Stimulated activated CD8-positive, alpha-beta memory T cell treated with anti-CD3 and anti-CD28 coated beads, Interleukin-7, amount 100 ng/mL, for 1 hour (primary cell): ENCODE results near the gene BSPRY.
"Not testable (repeated sequence)": the region's sequence is repeated elsewhere in the genome, so short reads cannot be mapped to it uniquely, and the experiment has no call there.

Source experiments
- DNase-seq, 2 donors: peaks; one replicate each; pipeline ENCODE4 v3.0.0-alpha.2; 2020; ENCODE audit warnings: low read depth in 2 of 2

The BSPRY gene

DNA sequence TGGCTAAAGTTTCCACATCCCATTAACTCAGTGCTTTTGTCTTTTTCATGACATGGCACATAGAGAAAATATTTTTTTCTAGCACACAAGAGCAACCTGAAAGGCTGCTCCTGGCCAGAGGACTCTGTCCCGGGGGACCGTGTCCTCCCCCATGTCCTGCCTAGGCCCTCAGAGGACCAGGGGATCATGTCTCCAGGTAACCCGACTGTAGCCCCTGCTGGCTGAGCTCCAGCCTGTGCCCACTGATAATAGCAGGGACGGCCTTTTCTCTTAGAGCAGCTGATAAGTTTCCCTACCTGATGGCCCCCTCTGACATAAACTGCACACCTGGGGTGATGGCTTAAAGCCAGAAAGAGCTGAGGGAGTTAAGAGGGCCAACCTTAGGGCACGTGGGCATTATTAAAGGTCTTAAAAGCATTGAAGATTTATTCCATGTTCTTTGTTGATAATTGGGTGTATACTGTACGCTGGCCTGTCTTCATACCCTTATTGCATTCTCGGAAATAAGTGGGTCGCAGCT, 21.5 kb downstream of the BSPRY start:
- DNase-seq = no peak

DNA sequence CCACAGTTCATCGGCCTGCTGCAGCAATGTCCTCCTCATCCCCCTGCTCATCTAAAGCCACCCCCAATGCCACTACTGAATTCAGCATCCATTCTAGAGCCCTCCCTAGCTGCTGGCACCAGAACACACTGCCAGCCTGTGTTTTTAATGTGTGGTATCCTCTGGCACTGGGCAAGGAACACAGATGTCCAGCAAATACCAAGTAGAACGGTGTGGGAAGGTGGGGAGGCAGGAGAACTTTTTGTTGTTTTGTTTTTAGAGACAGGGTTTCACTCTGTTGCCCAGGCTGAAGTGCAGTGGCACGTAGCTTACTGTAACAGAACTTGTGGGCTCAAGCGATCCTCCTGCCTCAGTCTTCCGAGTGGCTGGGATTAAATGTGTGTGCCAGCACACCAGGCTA, 22.7 kb downstream of the BSPRY start:
- DNase-seq = no peak

- no peak for DNase-seq
These were observed 23.9 kb downstream of the BSPRY start for GRCh38 chr9:113373256-113373655.

- DNase-seq = no peak
These were observed 24.5 kb downstream of the BSPRY start for GRCh38 chr9:113373676-113374392.

GRCh38 chr9:113375057-113376023, 26.0 kb downstream of the BSPRY start:
- no peak for DNase-seq

DNA sequence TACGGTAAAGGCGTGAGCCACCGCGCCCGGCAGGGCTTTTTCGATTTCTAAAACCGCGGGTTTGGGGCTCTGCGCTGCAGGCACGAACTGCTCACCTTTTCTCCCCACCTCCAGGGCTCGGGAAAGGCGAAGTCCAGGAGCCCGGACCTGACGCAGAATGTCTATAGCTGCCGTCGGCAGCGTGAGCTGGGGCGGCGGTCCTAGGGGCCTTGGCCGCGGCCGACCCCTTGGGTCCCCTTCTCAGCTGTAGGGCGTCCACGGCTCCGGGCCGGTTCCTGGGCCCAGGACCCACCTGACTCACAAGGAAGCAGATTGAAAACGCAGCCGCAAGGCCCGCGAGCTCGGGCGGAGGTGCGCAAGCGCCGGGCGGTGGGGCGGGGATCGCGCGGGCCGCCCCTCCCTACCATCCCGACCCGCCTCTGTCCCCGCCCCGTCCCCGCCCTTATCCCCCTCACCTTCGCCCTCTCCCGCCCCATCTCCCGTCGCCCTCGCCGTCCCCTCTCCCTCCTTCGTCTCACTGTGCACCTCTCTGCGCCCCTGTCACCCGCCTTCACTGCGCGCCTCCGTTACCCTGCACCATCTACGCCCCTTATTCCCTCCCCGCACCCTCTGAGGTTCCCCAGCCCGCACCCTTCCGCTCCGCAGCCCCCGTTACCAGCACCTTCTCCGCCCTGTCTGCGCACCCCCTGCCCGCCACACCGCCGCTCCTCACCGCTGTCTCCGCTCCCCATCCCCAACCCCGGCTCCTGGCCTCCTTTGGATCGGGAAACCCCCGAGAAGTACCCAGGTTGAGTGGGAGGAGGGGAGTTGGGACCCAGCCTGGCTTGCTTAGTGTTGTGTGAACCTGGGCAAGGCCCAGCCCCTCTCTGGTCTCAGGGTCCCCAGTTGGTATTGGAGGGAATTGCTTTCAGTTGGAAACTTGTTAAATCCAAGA, 27.6 kb downstream of the BSPRY start, which contains the start of gene HDHD3:
TSS of gene HDHD3 (minus strand) at position 353 of the 934 bp plus-strand sequence. CDS start 2,632 bp downstream, outside the sequence.
- DNase-seq = peak; percentile 60 to 68

DNA sequence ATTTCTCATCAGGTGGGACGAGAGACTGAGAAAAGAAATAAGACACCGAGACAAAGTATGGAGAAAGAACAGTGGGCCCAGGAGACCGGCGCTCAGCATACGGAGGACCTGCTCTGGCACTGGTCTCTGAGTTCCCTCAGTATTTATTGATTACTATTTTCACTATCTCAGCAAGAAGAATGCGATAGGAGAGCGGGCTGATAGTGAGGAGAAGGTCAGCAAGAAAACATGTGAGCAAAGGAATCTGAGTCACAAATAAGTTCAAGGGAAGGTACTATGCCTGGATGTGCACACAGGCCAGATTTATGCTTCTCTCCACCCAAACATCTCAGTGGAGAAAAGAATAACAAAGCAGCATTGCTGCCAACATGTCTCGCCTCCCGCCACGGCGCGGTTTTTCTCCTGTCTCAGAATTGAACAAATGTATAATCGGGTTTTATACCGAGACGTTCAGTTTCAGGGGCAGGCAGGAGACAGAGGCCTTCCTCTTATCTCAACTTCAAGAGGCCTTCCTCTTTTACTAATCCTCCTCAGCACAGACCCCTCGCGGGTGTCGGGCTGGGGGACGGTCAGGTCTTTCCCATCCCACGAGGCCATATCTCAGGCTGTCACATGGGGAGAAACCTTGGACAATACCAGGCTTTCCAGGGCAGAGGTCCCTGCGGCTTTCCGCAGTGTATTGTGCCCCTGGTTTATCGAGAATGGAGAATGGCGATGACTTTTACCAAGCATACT, 29.9 kb downstream of the BSPRY start:
- DNase-seq = not testable (repeated sequence)

DNA sequence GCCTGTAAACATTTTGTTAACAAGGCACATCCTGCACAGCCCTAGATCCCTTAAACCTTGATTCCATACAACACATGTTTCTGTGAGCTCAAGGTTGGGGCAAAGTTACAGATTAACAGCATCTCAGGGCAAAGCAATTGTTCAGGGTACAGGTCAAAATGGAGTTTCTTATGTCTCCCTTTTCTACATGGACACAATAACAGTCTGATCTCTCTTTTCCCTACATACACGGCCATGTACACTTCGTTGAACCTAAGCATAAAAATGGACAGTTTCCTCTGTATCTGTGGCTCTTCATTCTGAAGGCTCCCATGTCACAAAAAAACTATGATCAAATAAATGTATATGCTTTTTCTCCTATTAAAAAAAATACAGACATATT, 30.5 kb downstream of the BSPRY start:
- DNase-seq = not testable (repeated sequence)

- no peak for DNase-seq
These were observed 31.6 kb downstream of the BSPRY start for GRCh38 chr9:113380869-113381378.

- DNase-seq = not testable (repeated sequence)
These were observed 32.1 kb downstream of the BSPRY start for GRCh38 chr9:113381441-113381840.

GRCh38 chr9:113381909-113382411, 32.6 kb downstream of the BSPRY start:
- no peak for DNase-seq

- DNase-seq = no peak
These were observed 37.4 kb downstream of the BSPRY start for GRCh38 chr9:113386571-113387393.

DNA sequence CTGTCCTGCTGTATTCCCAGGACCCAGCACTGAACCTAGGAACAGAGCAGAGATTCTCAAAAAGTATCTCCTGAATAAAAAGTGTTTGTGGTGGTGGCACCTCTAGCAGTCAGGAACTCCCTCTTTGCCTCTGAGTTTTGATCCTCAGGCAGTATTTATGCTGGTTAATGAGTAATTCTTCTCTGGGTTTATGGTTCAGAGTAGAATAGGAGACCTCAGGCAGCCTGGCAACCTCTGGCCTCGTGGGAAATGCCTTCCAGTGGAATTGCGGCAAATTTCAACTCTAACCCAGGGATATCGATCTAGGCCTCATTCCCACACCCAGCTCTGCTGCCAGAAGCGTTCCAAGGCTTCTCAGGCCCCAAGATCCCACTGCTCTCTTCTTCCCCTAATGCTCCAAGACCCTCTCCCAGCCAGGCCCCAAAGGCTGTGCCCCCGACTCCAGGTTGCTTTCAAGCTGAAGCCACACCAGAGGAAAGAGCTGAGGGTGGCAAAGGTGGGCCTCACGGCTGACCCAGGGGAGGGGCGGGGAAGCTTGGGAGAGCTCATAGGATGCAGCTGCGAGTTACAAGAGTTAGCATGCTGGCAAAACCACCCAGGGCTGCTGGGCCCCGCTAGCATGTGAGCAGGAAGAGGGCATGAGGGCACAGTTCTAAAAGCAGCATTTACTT, 38.4 kb downstream of the BSPRY start:
- no peak for DNase-seq

DNA sequence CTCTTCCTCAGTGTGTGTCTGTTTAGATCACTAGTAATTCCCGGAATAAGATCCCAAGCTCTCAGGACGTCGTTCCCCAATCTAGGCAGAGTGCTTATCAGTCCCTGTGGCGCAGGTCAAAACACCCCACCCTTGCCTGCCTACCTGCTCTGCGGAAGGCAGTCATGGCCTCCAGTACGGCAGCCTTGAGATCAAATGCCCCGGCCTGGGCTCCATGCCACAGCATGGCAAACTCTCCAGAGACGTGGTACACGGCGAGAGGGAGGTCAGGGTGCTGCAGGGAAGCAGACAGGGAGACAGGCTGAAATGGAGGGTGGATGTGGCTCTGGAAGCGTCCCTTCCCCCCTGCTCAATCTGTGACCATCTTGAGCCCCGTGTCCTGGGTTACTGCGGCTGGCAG, 39.5 kb downstream of the BSPRY start:
- DNase-seq = no peak

- DNase-seq = no peak
These were observed 40.1 kb downstream of the BSPRY start for GRCh38 chr9:113389451-113389850.

GRCh38 chr9:113390192-113390960, 41.0 kb downstream of the BSPRY start:
- no peak for DNase-seq

DNA sequence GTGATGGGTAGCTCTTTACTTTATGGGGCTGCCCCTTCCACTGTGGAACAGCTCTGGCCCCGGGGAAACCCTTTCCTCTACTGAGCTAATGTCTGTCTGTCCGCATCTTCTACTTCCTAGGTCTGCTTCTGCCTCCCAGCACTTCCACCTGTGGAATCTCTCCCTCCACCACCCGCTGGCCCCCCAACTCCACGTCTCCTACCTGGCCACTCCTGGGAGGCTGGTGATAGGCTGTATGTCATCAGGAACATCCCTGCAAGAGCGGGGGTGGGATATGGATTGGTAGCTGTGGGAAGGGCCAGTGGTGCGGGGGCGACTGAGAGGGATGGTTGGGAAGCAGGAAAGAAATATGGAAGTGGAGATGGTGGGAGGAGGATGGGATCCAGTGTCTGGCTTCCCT, 42.6 kb downstream of the BSPRY start:
- no peak for DNase-seq

GRCh38 chr9:113393281-113393680, 43.9 kb downstream of the BSPRY start:
- DNase-seq = no peak
